NCI-H82 treated with DMSO at 0.1 percent for 48 hours (cell line): ENCODE data around the gene GEMIN8.

Source experiments
- DNase-seq: peaks from one replicate; lab custom pipeline; 2025; ENCODE audit not compliant: unreplicated experiment; lab: John Stamatoyannopoulos, UW

Gene GEMIN8

DNA sequence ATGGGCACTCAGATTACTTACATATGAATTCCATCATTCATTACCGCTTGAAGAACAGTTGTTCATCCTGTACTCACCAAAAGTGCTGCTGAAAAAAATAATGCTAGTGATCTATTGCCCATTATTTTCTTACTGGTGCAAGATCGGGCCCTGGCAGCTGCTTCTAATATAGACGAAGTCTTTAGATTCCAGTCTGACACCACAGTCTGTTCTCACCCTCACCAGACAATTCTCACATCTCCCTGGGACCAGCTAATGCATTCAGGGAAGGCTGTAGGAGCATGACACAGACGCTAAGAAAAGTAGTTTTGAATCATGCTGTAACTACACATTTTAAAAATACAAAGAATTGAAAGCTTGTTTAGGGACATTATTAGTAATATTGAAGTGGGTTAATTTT lies 13.8 kb downstream of the GEMIN8 start:
- DNase-seq = no peak

DNA sequence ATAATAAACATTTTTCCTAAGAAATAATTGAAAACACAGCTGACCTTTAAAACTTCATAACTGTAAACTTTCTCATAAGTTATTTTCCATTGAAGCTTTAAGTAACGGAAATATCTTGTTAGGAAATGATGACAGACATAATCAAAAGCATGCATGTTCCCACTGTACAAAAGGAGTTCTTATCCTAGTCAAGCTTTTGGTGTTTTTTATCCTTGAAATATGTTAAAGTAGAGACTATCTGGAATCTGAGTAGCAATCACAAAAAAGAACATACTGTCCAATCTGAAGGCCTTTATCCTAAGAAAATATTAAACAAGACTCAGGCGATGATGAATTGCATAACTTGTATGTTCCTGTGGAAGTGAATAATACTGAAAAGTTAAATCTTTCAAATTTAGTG lies 14.4 kb downstream of the GEMIN8 start:
- DNase-seq = no peak

DNA sequence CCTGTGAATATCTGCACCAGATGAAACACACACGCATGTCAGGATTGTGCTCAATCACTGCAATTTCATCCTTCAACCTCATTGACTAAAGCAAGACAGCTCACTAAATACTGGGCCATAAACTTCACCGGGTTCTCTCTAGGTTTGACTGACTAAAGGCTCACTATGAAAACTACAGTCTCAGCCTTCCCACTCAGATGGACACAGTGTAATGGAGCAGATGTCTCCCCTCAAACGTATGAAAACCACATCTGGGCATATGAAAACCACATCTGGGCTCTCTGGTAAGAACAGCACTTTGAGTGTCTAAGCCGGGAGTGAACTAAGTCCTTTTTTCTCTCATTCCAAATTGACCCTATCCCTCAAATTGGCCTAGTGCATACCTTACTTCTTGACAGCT lies 15.2 kb downstream of the GEMIN8 start:
- no peak for DNase-seq

DNA sequence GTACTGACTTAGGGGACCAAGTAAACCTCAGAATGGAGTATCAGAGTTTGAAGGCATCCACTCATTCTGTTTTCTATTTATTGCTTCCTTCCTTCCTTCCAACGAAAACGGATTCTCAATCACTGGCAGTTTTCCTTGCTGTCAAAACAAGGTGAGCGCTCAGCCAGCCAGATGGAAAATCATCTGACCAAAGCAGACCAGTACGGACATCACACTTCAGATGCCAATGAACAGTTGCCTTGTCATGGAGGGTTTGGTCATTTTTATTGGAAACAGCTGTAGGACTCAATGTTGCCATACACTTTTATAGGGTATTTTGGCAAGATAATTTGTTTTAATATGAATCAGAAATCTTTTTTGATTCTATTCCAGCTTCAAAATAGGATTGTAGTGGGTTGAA lies 16.6 kb downstream of the GEMIN8 start:
- no peak for DNase-seq

DNA sequence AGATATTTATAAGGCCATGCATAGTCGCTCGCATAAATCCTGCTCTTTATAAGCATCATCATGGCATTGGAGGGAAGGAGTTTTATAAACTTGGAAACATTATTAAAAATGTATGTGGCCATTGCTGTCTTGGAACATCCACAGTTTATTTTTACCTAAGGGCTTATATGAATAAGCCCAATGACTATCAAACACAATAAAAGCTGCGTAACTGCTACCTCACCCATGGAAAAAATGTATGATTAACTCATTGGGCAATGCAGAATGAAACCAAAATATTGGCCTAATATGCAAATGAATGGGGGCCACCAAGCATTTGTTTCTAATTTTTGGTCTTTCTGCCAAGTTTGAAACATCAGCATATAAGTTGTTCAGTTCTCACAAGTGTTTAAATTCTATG lies 19.1 kb downstream of the GEMIN8 start:
- no peak for DNase-seq

DNA sequence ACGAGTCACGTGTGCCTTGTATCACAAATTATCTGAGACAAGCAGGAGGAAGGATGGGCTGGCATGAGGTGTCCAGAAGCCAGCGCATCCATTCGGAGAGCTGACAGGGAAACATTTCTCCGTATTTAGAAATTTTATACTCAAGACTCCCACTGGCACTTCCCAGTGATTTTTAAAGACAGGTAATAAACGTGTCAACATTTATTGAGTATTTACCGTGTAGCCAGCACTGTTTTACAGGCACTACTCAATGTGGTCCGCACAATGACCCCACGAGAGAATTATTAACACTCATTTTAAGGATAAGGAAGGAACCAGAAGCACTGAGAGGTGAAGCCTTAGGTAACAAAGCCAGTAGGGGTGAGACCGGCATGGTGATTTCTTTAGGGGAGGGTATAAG lies 23.2 kb downstream of the GEMIN8 start:
- DNase-seq = no peak

DNA sequence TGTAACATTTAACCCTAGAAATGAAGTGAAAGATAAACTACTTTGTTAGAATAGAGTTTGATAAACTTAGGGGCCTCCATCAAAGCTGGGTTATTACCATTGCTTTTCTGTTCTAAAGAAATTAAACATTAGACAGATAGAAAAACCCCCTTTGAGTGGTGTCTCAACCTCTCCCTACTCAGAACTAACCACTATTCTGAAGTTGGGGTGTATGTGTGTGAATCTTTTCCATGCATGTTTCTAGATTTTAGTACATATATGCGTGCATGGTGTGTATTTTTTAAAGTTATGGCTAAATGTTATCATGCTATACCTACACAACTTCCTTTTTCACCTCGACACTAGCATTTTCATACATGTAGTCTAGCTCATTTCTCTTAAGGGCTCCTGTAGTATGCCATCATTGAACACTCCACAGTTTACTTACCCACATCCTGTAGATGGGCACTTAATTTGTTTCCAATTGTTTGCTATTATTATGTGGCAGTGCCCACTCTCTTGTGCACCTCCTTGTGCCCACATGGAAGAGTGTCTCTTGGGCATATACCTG lies 25.7 kb downstream of the GEMIN8 start:
- no peak for DNase-seq

DNA sequence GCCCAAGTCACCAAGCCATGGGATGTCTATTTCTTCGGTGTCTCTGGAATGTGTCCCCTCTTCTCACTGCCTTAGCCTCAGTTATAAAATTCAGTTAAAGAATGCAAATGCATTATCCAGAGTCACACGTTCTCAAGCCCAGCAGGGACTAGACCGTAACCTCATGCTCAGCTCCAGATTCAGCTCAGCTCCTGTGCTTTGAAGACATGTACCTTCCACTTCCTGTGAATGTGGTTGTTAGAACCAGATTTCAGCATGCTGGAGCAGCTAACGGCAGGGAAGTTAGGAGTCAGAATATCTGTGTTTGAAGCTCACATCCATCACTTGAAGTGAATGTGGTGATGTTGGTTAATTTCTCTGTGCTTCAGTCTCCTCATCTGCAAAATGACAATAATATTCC lies 26.7 kb downstream of the GEMIN8 start:
- no peak for DNase-seq

DNA sequence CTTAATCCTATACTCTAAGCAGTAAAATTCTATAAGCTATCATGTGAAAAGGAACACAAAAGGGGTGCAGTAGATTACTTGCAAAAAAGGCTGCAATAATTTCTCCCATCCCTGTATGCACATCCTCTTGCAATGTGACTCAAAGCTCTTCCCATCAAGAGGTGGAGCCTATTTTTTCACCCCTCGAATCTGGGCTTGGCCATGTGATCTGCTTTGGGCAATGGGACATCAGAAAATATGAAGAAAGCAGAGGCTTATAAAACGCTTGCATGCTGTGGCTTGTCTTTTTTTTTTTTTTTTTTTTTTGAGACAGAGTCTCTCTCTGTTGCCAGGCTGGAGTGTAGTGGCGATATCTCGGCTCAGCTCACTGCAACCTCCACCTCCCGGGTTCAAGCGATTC lies 33.0 kb downstream of the GEMIN8 start:
- no peak for DNase-seq

DNA sequence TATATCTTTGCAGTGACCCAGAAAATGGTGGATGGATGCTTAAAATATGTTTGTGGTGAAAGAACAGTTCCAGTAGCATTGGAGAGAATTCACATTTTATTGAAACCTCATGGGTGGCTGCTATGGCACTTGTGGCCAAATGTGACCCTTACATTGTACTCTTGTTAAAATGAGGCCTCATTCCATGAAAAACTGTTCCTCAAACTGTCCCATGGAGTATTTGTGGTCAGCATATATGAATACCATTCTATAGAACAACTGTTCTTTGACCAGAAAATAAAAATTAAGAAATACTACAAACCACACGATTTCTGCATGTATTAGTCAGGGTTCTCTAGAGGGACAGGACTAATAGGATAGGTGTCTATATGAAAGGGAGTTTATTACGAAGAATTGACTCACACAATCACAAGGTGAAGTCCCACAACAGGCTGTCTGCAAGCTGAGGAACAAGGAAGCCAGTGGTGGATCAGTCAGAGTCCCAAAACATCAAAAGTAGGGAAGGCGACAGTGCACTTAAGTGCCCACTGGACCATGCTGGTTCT lies 35.1 kb downstream of the GEMIN8 start:
- no peak for DNase-seq

DNA sequence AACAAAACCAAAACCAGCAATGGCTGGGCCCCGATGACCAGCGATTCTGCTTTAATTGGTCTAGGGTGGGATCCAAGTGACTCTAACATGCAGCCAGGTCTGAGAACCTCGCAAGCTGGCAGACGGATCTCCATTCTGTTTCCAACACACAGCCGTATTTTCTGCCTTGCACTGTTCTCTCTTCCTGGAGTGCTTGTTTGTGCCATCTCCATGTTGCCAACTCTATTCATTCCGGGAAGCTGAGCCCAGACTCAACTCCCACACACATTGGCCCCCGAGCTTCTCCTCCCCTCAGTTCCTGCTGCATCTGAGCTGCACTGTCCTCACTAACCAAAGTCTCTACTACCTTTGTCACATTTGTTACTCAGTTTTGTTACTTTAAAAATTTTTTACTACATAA lies 35.6 kb downstream of the GEMIN8 start:
- DNase-seq = no peak

DNA sequence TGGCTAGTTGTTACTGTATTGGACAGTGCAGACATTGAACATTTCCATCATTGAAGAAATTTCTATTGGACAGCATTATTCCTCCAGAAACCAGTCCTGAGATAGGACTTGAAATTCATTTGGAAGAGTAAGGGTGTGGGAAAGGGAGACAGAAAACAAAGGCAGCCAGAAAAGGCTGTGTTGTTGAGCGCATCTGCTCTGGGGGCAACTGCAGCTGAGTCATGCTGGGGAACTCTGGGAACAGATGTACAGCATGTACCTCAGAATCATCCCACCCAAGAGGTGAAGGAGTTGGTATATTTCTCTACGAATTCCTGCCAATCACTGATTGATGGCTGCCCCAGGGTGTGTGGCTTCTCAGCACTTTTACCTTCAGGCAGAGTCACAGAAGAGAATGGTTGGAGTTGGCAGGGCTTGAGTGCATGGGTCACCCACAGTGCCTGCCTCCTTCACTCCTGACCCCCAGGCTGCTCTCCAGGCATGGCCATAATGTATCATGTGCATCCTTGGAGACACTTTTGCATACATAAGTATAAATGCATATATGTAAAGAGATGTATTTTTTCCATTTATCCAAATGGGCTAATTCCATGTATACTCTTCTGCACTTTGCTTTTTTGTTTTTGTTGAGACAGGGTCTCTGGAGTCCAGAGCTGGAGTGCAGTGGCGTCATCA lies 39.4 kb downstream of the GEMIN8 start:
- DNase-seq = no peak

DNA sequence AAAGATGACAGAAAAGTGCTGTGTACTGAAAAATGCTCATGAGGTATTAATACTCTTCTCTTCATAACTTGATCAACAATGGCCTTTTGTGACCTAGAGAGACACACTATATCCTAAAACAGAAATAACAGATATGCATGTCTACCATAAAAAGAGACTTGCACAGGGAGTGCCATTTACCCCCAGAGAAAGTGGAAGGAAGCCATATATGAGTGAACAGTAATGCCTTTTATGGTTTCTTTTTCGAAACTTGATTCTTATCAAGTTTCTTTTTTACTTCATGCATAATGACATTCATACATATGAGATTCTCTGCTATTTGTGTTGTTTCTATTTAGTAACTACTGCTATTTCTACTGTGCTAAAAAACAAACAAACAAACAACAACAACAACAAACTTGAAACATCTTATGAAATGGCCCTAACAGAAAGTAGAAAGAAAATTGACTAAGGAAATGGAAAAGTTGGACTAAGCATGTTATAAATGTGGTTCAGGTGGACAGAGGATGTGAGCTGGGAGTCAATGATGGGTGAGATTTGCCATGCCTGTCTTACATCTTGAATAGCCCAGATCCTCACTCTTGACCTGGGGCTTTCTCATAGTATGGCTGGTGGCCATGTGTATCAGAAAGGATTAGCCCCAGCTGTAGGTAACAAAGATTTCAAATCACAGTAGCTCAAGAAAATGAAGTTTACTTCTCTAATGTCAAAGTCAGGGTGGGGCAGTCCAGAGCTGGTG lies 43.8 kb downstream of the GEMIN8 start:
- DNase-seq = no peak

DNA sequence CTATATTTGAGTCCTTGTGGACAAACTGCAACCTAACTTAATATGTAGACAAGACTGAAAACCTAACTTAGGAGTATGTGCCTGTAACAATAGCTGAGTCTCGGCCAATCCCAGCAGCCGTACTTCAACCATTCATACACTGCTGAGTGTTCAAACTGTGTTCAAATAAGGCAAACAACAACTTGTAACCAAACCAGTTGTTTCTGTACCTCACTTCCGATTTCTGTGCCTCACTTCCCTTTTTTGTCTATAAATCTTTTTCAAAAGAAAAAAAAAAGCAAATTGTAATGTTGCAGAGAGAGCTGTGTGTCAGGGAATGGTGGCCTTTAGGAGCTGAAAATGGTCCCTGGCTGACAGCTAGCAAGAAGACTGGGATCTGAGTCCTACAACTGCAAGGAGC lies 46.0 kb downstream of the GEMIN8 start:
- DNase-seq = no peak

DNA sequence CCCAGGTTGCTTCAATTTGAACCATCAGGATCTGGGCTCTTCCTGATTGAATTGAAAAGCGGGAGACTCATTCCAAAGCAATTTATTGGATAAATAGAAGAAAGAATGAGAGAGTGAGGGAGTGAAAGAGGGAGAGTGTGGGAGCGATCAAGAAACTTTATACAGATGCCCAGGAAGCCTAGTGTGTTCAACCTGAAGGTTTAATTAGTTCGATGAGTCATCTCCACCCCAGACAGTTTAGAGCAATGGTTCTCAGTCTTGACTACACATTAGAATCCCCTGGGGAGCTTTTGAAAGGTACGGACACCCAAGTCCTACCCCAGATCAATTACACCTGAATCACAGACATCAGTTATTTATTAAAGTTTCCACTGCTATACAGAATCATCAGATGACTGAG lies 61.5 kb downstream of the GEMIN8 start:
- DNase-seq = no peak

DNA sequence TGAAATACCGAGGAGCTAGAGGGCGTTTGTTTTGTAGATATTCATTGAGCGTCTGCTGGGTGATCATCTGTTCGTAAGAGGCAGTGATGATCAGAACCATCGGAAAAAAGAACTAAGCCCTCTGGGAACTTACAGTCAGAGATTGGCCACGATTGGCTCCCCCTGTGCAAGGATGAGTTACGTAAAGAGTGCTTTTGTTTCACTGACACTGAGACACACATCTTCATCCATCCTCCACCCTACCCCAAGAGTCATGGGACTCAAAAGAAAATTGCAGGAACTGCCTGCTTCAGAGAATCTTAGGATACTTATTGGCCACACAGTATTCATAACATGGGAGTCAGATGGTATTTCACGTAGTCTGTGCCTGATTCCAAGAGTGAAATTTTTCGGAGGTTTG lies 62.1 kb downstream of the GEMIN8 start:
- DNase-seq = no peak

DNA sequence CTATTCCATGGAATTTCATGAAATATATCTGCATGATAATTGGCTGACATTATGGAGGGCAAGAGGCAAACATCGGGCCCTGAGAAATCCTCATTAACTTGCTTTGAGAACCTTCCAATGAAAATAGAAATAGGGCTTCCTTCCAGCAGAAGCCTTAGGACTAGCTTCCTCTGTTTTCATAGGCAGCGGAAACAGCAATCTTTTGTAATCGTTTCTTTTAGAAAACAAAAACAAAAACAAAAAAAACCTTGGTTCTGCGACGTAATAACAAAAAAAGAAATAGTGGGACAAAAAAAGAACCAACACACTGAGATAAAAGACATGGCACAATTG lies 62.9 kb downstream of the GEMIN8 start:
- no peak for DNase-seq

DNA sequence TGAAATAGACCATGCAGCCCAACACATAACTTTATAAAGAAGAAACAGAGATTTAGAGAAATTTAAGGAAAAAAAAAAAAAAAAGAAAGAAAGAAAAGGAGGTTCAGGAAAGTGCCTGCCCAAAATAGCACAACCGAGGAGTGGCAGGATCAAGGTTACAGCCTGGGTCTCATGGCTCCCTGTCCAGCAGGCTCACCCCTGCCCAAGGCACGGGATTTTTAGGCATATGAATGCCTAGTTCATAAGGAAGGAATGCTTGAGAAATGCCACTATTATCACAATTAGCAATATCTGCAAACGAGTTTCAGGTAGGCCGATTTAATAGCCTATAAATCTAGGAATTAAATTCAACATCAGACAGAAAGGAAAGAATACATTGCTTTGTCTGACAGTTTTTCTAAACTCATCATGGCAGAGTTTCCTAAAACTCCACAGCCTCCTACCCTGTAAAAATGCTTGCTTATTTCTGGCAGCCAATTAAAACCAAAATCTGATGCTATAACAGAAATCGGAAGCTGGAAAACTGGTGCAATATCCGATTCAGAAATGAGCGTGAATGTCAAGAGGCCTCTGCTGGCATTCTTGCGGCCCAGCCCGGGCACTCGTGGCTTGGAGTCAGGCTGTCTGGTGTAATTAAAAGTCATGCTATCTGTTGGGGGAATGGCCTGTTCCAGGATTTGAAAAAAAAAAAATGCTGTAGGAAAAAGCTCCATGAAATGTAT lies 63.5 kb downstream of the GEMIN8 start:
- DNase-seq = no peak

DNA sequence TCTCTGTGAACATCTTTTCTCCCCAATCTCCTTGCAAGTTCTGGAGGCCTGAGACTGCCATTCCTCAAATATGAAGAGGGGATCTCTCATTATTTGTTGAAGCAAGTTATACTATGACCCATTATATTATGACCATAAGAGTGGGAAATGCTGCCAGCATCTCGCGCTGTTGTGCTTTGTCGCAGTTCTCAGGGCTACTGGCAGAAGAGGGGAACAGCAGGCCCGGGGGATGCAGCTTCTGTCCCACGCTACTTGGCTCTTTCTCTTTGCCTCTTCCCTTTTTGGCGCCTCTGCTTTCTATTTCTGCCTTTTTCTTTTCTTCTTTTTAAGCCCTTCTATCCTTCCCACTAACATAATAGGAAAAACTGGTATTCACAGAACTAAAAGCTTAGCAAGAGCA lies 64.2 kb downstream of the GEMIN8 start:
- no peak for DNase-seq

DNA sequence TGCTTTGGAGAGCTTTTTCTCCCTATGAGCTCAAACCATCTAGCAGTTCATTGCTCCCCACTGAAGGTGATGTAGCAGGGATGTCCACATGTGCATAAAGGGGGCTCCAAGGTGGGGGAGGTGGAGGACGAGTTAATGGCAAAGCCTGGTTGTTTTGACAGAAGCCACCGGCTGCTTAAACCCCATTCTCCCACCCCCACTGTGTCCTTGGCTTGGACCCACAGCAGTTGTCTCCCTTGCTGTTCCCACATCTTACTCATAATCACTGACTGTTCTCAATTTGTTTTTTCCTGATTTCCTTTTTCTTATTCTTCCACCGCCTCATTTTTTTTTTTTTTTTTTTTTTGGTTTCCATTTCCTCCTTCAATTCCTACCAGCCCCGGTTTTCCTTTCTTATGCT lies 72.7 kb downstream of the GEMIN8 start:
- DNase-seq = no peak
